Endothelial cell of umbilical vein (primary cell): ENCODE measurements around the gene PIGQ.

Experiments used
- CTCF ChIP-seq, 2 donors: IDR thresholded peaks; 1 replicate in 1 of 2; 2 replicates in 1 of 2; pipeline ENCODE4 v1.5.1; 2011; ENCODE audit warnings: low read length in 2 of 2, mild to moderate bottlenecking in 2 of 2, moderate library complexity in 2 of 2, control low read depth in 1 of 2, inconsistent platforms in 1 of 2, low read depth in 1 of 2; ENCODE audit not compliant: insufficient read depth in 1 of 2; ENCODE audit errors: extremely low read depth in 1 of 2
- EZH2 ChIP-seq: IDR thresholded peaks from 2 replicates; pipeline ENCODE4 v1.6.1; 2012; ENCODE audit warnings: borderline replicate concordance, low read depth, mild to moderate bottlenecking, moderate library complexity, low read length, inconsistent platforms; ENCODE audit not compliant: severe bottlenecking
- MYC ChIP-seq: IDR thresholded peaks from one replicate; pipeline ENCODE4 v1.6.1; 2011; ENCODE audit warnings: mild to moderate bottlenecking, low read depth, low read length
- POLR2A ChIP-seq: IDR thresholded peaks from 2 replicates; pipeline ENCODE4 v1.6.1; 2012; ENCODE audit warnings: low read depth, mild to moderate bottlenecking, control low read depth, low read length
- POLR2AphosphoS5 ChIP-seq: IDR thresholded peaks from 2 replicates; pipeline ENCODE4 v1.6.1; 2012; ENCODE audit warnings: low read depth, mild to moderate bottlenecking, control low read depth, low read length, moderate library complexity; ENCODE audit not compliant: insufficient read depth

DNA sequence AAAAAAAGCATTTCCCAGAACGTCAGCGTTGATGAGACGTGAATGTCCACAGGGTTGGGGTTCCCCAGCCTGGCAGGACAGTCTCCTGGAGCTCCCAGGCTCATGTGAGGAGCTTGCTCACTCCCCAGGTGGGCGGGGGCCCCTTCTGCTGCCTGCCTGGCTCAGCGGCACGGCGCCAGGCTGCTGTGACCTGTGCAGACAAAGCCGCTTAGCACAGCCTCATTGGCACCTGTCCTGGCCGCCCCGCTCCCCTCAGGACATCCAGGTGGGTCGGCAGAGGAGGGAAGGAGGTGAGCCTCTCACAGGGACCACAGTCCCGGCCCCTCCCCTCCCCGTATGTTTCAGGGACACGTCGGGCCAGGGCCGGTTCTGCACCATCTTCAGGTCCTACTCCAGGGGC lies 48.1 kb downstream of the PIGQ start:
- TF ChIP-seq CTCF (IDR thresholded peaks at IDR 0.05; ENCODE audit: extremely low read depth in 1 of 2, insufficient read depth in 1 of 2, low read depth in 1 of 2, low read length in 2 of 2) (no peak), POLR2AphosphoS5 (no peak), MYC (no peak), POLR2A (no peak), EZH2 (no peak)
